Thyroid gland (tissue), 4 donors: ENCODE results near the gene COL5A3.

Experiments used
- POLR2A ChIP-seq, 2 donors: fragments of 450-650 bp; IDR thresholded peaks; one replicate each; pipeline ENCODE4 v1.6.1; 2017; ENCODE audit warnings: antibody characterized with exemption in 2 of 2, mild to moderate bottlenecking in 2 of 2, moderate library complexity in 1 of 2
- TF ChIP-seq, protein P1 (sequence below), 6 experiments: fragments of 200-600 bp in 3 of 6; fragments of 450-650 bp in 3 of 6; sonication (generic) in 3 of 6; IDR thresholded peaks; one replicate each; pipeline ENCODE4 v1.5.1; 2016 to 2019; ENCODE audit warnings: antibody characterized with exemption in 6 of 6, mild to moderate bottlenecking in 2 of 6, inconsistent platforms in 1 of 6, moderate library complexity in 1 of 6

DNA sequence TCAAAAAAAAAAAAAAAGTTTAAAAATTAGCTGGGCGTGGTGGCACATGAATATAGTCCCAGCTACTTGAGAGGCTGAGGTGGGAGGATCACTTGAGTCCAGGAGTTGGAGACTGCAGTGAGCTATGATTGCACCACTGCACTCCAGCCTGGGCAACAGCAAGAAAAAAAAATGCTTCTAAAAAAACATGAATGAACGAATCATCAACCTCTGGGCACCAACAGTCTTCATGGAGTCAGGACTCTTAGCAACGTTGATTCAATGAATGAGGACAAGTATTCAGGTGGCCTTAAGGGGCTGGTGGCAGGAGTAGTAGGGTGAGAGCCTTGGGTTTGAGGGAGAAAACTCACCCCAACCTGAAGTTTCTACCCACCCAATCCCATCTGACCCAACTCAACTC lies 53.3 kb downstream of the COL5A3 start:
- TF ChIP-seq, protein P1, sequence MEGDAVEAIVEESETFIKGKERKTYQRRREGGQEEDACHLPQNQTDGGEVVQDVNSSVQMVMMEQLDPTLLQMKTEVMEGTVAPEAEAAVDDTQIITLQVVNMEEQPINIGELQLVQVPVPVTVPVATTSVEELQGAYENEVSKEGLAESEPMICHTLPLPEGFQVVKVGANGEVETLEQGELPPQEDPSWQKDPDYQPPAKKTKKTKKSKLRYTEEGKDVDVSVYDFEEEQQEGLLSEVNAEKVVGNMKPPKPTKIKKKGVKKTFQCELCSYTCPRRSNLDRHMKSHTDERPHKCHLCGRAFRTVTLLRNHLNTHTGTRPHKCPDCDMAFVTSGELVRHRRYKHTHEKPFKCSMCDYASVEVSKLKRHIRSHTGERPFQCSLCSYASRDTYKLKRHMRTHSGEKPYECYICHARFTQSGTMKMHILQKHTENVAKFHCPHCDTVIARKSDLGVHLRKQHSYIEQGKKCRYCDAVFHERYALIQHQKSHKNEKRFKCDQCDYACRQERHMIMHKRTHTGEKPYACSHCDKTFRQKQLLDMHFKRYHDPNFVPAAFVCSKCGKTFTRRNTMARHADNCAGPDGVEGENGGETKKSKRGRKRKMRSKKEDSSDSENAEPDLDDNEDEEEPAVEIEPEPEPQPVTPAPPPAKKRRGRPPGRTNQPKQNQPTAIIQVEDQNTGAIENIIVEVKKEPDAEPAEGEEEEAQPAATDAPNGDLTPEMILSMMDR (IDR thresholded peaks at IDR 0.05) = no peak
- TF ChIP-seq POLR2A (IDR thresholded peaks at IDR 0.05) = no peak
